Measurements from ENCODE around the gene CCDC83. TPM values are rescaled to one million over a fixed set of nuclear protein-coding genes. Genes with fewer than 3 reads are reported as not detected.

The CCDC83 gene
- under 1 TPM in 1 of 2 donors, not detected in 1; 0.19 TPM for total RNA-seq

GRCh38 chr11:85855341-85855656 is at the start of gene CCDC83:
CCDC83 (plus strand) TSS chr11:85855383; CDS start chr11:85865124, 9,741 bp downstream.
- Mint-ChIP-seq H3K27ac (peak within 1 kb of the TSS; percentile 86 to 89), H3K9me3 (no peaks in the 10 kb centered on the region), H3K36me3 (peaks cover 1 to 10% of the 10 kb centered on the region in 2 donors)
- ATAC-seq (no peak), DNase-seq (ENCODE audit: low spot score in 2 of 2) (no peak)

- no peak for ATAC-seq
- no peaks in the 10 kb centered on the region for H3K36me3 Mint-ChIP-seq
- no peak for DNase-seq (ENCODE audit: low spot score in 2 of 2)
- peaks cover 0 to 5% of the 10 kb centered on the region in 2 donors for H3K9me3 Mint-ChIP-seq
- no peak overlapping the region for H3K27ac Mint-ChIP-seq
Observed at GRCh38 chr11:85805387-85805786, 49.8 kb upstream of the CCDC83 start.

GRCh38 chr11:85806016-85806415 is 49.2 kb upstream of the CCDC83 start:
- peaks cover 0 to 5% of the 10 kb centered on the region in 2 donors for H3K9me3 Mint-ChIP-seq
- ATAC-seq = no peak
- H3K36me3 Mint-ChIP-seq = no peaks in the 10 kb centered on the region
- no peak overlapping the region for H3K27ac Mint-ChIP-seq
- no peak for DNase-seq (ENCODE audit: low spot score in 2 of 2)

- Mint-ChIP-seq H3K36me3 (no peaks in the 10 kb centered on the region), H3K9me3 (peaks cover 0 to 5% of the 10 kb centered on the region in 2 donors), H3K27ac (no peak overlapping the region)
- DNase-seq (ENCODE audit: low spot score in 2 of 2) = no peak
- ATAC-seq = no peak
Observed at GRCh38 chr11:85806876-85807275, 48.3 kb upstream of the CCDC83 start.

- no peaks in the 10 kb centered on the region for H3K36me3 Mint-ChIP-seq
- H3K27ac Mint-ChIP-seq = no peak overlapping the region
- DNase-seq (ENCODE audit: low spot score in 2 of 2) = no peak
- H3K9me3 Mint-ChIP-seq = no peaks in the 10 kb centered on the region
- ATAC-seq = no peak
Observed at GRCh38 chr11:85809191-85809590, 46.0 kb upstream of the CCDC83 start.

GRCh38 chr11:85809863-85810262 is 45.3 kb upstream of the CCDC83 start:
- ATAC-seq (no peak), DNase-seq (ENCODE audit: low spot score in 2 of 2) (no peak)
- H3K27ac Mint-ChIP-seq = peak overlapping the region; percentile 23 to 57
- no peaks in the 10 kb centered on the region for H3K9me3 Mint-ChIP-seq
- no peaks in the 10 kb centered on the region for H3K36me3 Mint-ChIP-seq

GRCh38 chr11:85810521-85810870 is 44.7 kb upstream of the CCDC83 start:
- no peaks in the 10 kb centered on the region for H3K9me3 Mint-ChIP-seq
- peak overlapping the region in 1 of 2 donors; percentile 23 for H3K27ac Mint-ChIP-seq
- H3K36me3 Mint-ChIP-seq = no peaks in the 10 kb centered on the region
- ATAC-seq (peak; percentile 2 to 13), DNase-seq (ENCODE audit: low spot score in 2 of 2) (no peak)

GRCh38 chr11:85810871-85811611 is 44.1 kb upstream of the CCDC83 start, which contains the start of gene SYTL2:
SYTL2 (minus strand) TSS chr11:85811141; CDS start chr11:85757725, 53,416 bp downstream.
- H3K27ac Mint-ChIP-seq = peak within 1 kb of the TSS; percentile 23 to 57
- DNase-seq (ENCODE audit: low spot score in 2 of 2) = peak; percentile 75
- H3K9me3 Mint-ChIP-seq = no peaks in the 10 kb centered on the region
- no peaks in the 10 kb centered on the region for H3K36me3 Mint-ChIP-seq
- ATAC-seq = peak; percentile 98

- Mint-ChIP-seq H3K9me3 (no peaks in the 10 kb centered on the region), H3K36me3 (no peaks in the 10 kb centered on the region), H3K27ac (no peak overlapping the region)
- DNase-seq (ENCODE audit: low spot score in 2 of 2) (no peak), ATAC-seq (no peak)
Observed at GRCh38 chr11:85811624-85812023, 43.6 kb upstream of the CCDC83 start.

- Mint-ChIP-seq H3K36me3 (no peaks in the 10 kb centered on the region), H3K9me3 (no peaks in the 10 kb centered on the region), H3K27ac (no peak overlapping the region)
- no peak for DNase-seq (ENCODE audit: low spot score in 2 of 2)
- ATAC-seq = no peak
Observed at GRCh38 chr11:85813721-85814120, 41.5 kb upstream of the CCDC83 start.

GRCh38 chr11:85815186-85815931 is 39.8 kb upstream of the CCDC83 start:
- Mint-ChIP-seq H3K27ac (no peak overlapping the region), H3K9me3 (no peaks in the 10 kb centered on the region), H3K36me3 (no peaks in the 10 kb centered on the region)
- ATAC-seq (no peak), DNase-seq (ENCODE audit: low spot score in 2 of 2) (no peak)

GRCh38 chr11:85819441-85819840 is 35.7 kb upstream of the CCDC83 start:
- Mint-ChIP-seq H3K36me3 (no peaks in the 10 kb centered on the region), H3K27ac (no peak overlapping the region), H3K9me3 (peaks cover 0 to 4% of the 10 kb centered on the region in 2 donors)
- ATAC-seq (no peak), DNase-seq (ENCODE audit: low spot score in 2 of 2) (no peak)

GRCh38 chr11:85821636-85822035 is 33.5 kb upstream of the CCDC83 start:
- no peaks in the 10 kb centered on the region for H3K36me3 Mint-ChIP-seq
- peaks cover 0 to 4% of the 10 kb centered on the region in 2 donors for H3K9me3 Mint-ChIP-seq
- DNase-seq (ENCODE audit: low spot score in 2 of 2) (no peak), ATAC-seq (peak; percentile 6 to 19)
- no peak overlapping the region for H3K27ac Mint-ChIP-seq

GRCh38 chr11:85822814-85823213 is 32.4 kb upstream of the CCDC83 start:
- Mint-ChIP-seq H3K27ac (no peak overlapping the region), H3K36me3 (no peaks in the 10 kb centered on the region)

GRCh38 chr11:85823816-85824215 is 31.4 kb upstream of the CCDC83 start:
- H3K9me3 Mint-ChIP-seq = peaks cover 0 to 4% of the 10 kb centered on the region in 2 donors

More at GRCh38 chr11:85822814-85823213, 32.4 kb upstream of the CCDC83 start:
- peaks cover 0 to 4% of the 10 kb centered on the region in 2 donors for H3K9me3 Mint-ChIP-seq
- no peak for DNase-seq (ENCODE audit: low spot score in 2 of 2)
- ATAC-seq = no peak

GRCh38 chr11:85825616-85826015 is 29.6 kb upstream of the CCDC83 start:
- Mint-ChIP-seq H3K27ac (no peak overlapping the region), H3K9me3 (peaks cover 0 to 9% of the 10 kb centered on the region in 2 donors), H3K36me3 (peaks cover 0 to 10% of the 10 kb centered on the region in 2 donors)
- ATAC-seq (no peak), DNase-seq (ENCODE audit: low spot score in 2 of 2) (no peak)

More at GRCh38 chr11:85823816-85824215, 31.4 kb upstream of the CCDC83 start:
- peaks cover 0 to 1% of the 10 kb centered on the region in 2 donors for H3K36me3 Mint-ChIP-seq
- H3K27ac Mint-ChIP-seq = peak overlapping the region in 1 of 2 donors; percentile 85
- DNase-seq (ENCODE audit: low spot score in 2 of 2) (peak in 1 of 2 donors; percentile 54), ATAC-seq (peak; percentile 74 to 85)

GRCh38 chr11:85826116-85826855 is 28.9 kb upstream of the CCDC83 start:
- Mint-ChIP-seq H3K36me3 (peaks cover 0 to 10% of the 10 kb centered on the region in 2 donors), H3K9me3 (peaks cover 0 to 9% of the 10 kb centered on the region in 2 donors), H3K27ac (peak overlapping the region in 1 of 2 donors; percentile 17)
- no peak for ATAC-seq
- no peak for DNase-seq (ENCODE audit: low spot score in 2 of 2)

All from activated naive CD4-positive, alpha-beta T cell treated with anti-CD3 and anti-CD28 coated beads, Interleukin-2, amount 50 U/mL, for 72 hours (primary cell).